HepG2 (cell line): ENCODE results near the gene CADM4. TPM values are rescaled to one million over a fixed set of nuclear protein-coding genes. Genes with fewer than 3 reads are reported as not detected.

Experiments
- ASH2L ChIP-seq: fragments of 300-600, 200-600 bp; sonication (generic); IDR thresholded peaks from 2 replicates; pipeline ENCODE4 v1.7.0; 2017; ENCODE audit warnings: low read depth, mild to moderate bottlenecking, moderate library complexity, mixed read lengths, low read length; ENCODE audit not compliant: insufficient read length
- ATRX ChIP-seq: sonication (generic); formaldehyde crosslinking; IDR thresholded peaks from 2 replicates; pipeline ENCODE4 v1.4.0; 2020; ENCODE audit warnings: missing genetic modification reagents, borderline replicate concordance
- FLYWCH1 ChIP-seq: sonication (generic); formaldehyde crosslinking; IDR thresholded peaks from 2 replicates; pipeline ENCODE4 v1.8.1; 2023; ENCODE audit warnings: mild to moderate bottlenecking, missing genetic modification reagents
- GFI1 ChIP-seq: sonication (generic); formaldehyde crosslinking; IDR thresholded peaks from 2 replicates; pipeline ENCODE4 v1.5.0; 2020; ENCODE audit warnings: missing genetic modification reagents, mild to moderate bottlenecking, borderline replicate concordance
- LBX2 ChIP-seq: sonication (generic); formaldehyde crosslinking; IDR thresholded peaks from 2 replicates; pipeline ENCODE4 v1.5.0; 2020; ENCODE audit warnings: missing genetic modification reagents, mild to moderate bottlenecking, borderline replicate concordance
- NFE2L2 ChIP-seq: fragments of 150-350 bp; IDR thresholded peaks from 2 replicates; pipeline ENCODE4 v1.6.1; 2014; ENCODE audit warnings: low read length
- PLRG1 ChIP-seq: fragments of 450-650 bp; conservative IDR thresholded peaks from 2 replicates; pipeline ENCODE4 v1.6.1; 2016
- POGK ChIP-seq: sonication (generic); formaldehyde crosslinking; conservative IDR thresholded peaks from 2 replicates; pipeline ENCODE4 v1.8.0; 2022; ENCODE audit warnings: mild to moderate bottlenecking, moderate library complexity, missing genetic modification reagents
- SMARCC2 ChIP-seq: fragments of 450-650 bp; IDR thresholded peaks from 2 replicates; pipeline ENCODE4 v1.6.1; 2017; ENCODE audit warnings: antibody characterized with exemption, mild to moderate bottlenecking
- ZNF143 ChIP-seq: sonication (generic); formaldehyde crosslinking; IDR thresholded peaks from 2 replicates; pipeline ENCODE4 v1.4.0; 2020; ENCODE audit warnings: missing genetic modification reagents
- ZNF446 ChIP-seq: sonication (generic); formaldehyde crosslinking; IDR thresholded peaks from 2 replicates; pipeline ENCODE4 v1.5.0; 2020; ENCODE audit warnings: mild to moderate bottlenecking, missing genetic modification reagents
- ZNF510 ChIP-seq: sonication (generic); formaldehyde crosslinking; IDR thresholded peaks from 2 replicates; pipeline ENCODE4 v1.4.0; 2020; ENCODE audit warnings: low read depth, mild to moderate bottlenecking, missing genetic modification reagents
- ZNF512B ChIP-seq: sonication (generic); formaldehyde crosslinking; IDR thresholded peaks from 2 replicates; pipeline ENCODE4 v1.5.1; 2020; ENCODE audit warnings: missing genetic modification reagents, mild to moderate bottlenecking, borderline replicate concordance
- ZNF614 ChIP-seq: IDR thresholded peaks from 2 replicates; pipeline ENCODE4 v1.6.1; 2018; ENCODE audit warnings: missing biosample characterization, missing genetic modification reagents, inconsistent platforms, borderline replicate concordance
- polyA plus RNA-seq, 8 experiments: library from polyadenylated mRNA; depleted of rRNA in 3 of 8; stranded (reverse) in 7 of 8; unstranded in 1 of 8; fragments of >200 nt; fragmentation: Illumina TruSeq in 4 of 8; extraction: Trizol in 4 of 8; gene quantifications; 2 replicates each; pipeline versions ENCODE4 v1.2.1 to v1.2.3, GENCODE V29; 2011 to 2016; ENCODE audit warnings: low read depth in 4 of 8, missing spikeins in 1 of 8, mixed read lengths in 1 of 8; ENCODE audit not compliant: insufficient read depth in 1 of 8
- total RNA-seq, 5 experiments: library from RNA; depleted of rRNA; stranded (reverse); fragments of >200 nt; fragmentation: Illumina TruSeq; extraction: Trizol; gene quantifications; 2 replicates each; pipeline ENCODE4 v1.2.3, GENCODE V29; 2016; ENCODE audit warnings: low read depth in 1 of 5
- TF ChIP-seq, protein P1 (sequence below): sonication (generic); formaldehyde crosslinking; IDR thresholded peaks from 2 replicates; pipeline ENCODE4 v1.5.1; 2020; ENCODE audit warnings: missing genetic modification reagents, mild to moderate bottlenecking, borderline replicate concordance
- TF ChIP-seq, protein P2 (sequence below), 2 experiments: sonication (generic) in 1 of 2; formaldehyde crosslinking in 1 of 2; IDR thresholded peaks; 2 replicates each; pipeline versions ENCODE4 v1.4.0 to v1.6.1; 2016 to 2020; ENCODE audit warnings: borderline replicate concordance in 1 of 2, low read depth in 1 of 2, mild to moderate bottlenecking in 1 of 2, missing genetic modification reagents in 1 of 2
- TF ChIP-seq, protein P3 (sequence below): sonication (generic); formaldehyde crosslinking; IDR thresholded peaks from 2 replicates; pipeline ENCODE4 v1.4.0; 2020; ENCODE audit warnings: missing genetic modification reagents

CADM4 gene
- total and polyA plus RNA-seq, 2 of the 13 experiments (the other 11 are each of a cell fraction or from before 2014, with no cell fraction given), result 8.5 to 16.0 TPM

GRCh38 chr19:43619262-43620060 is 20.2 kb downstream of the CADM4 start, which contains the start of gene ZNF428 (continued):
- TF ChIP-seq ZNF512B (CRISPR knock-in tag) (0 out of 2 replicates have a peak, but pooled peaks have one; percentile 51), ZNF143 (CRISPR knock-in tag) (peak; percentile 89), POGK (CRISPR knock-in tag) (peak; percentile 90), GFI1 (CRISPR knock-in tag) (peak; percentile 67; the same call in 1 of the 2 replicates), SMARCC2 (no peak), ZNF614 (CRISPR knock-in tag) (peak; percentile 65; the same call in 1 of the 2 replicates), LBX2 (CRISPR knock-in tag) (0 out of 2 replicates have a peak, but pooled peaks have one; percentile 51), ZNF446 (CRISPR knock-in tag) (0 out of 2 replicates have a peak, but pooled peaks have one; percentile 68), ASH2L (peak; percentile 86), FLYWCH1 (no peak), ATRX (CRISPR knock-in tag) (0 out of 2 replicates have a peak, but pooled peaks have one; percentile 7), PLRG1 (no peak), NFE2L2 (no peak), ZNF510 (no peak)
- TF ChIP-seq, protein P1, sequence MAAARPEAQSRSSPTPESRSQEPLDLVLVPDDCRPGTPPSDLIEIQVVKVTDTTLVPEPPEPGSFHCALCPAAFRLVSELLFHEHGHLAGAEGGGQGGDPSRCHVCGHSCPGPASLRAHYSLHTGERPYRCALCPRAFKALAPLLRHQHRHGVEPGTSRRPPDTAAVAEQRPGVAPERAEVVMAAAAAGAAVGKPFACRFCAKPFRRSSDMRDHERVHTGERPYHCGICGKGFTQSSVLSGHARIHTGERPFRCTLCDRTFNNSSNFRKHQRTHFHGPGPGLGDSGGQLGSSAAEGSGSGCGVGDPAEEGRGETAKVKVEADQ (CRISPR knock-in tag), result no peak
- TF ChIP-seq, protein P2, sequence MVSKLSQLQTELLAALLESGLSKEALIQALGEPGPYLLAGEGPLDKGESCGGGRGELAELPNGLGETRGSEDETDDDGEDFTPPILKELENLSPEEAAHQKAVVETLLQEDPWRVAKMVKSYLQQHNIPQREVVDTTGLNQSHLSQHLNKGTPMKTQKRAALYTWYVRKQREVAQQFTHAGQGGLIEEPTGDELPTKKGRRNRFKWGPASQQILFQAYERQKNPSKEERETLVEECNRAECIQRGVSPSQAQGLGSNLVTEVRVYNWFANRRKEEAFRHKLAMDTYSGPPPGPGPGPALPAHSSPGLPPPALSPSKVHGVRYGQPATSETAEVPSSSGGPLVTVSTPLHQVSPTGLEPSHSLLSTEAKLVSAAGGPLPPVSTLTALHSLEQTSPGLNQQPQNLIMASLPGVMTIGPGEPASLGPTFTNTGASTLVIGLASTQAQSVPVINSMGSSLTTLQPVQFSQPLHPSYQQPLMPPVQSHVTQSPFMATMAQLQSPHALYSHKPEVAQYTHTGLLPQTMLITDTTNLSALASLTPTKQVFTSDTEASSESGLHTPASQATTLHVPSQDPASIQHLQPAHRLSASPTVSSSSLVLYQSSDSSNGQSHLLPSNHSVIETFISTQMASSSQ (IDR thresholded peaks at IDR 0.05; ENCODE audit: low read depth), result no peak
- TF ChIP-seq, protein P2 (CRISPR knock-in tag; IDR thresholded peaks at IDR 0.05; ENCODE audit: borderline replicate concordance), result peak; percentile 38; the same call in 1 of the 2 replicates
- TF ChIP-seq, protein P3, sequence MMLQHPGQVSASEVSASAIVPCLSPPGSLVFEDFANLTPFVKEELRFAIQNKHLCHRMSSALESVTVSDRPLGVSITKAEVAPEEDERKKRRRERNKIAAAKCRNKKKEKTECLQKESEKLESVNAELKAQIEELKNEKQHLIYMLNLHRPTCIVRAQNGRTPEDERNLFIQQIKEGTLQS (CRISPR knock-in tag), result no peak
